ENCODE measurements around the gene FBXL12.

- TF ChIP-seq ZBTB1 (tag by site-specific recombination; IDR thresholded peaks at IDR 0.05) = no peak
- TF ChIP-seq CTCF (tag by site-specific recombination; IDR thresholded peaks at IDR 0.05) = no peak
- no peak for TF ChIP-seq ZNF223 (tag by site-specific recombination; IDR thresholded peaks at IDR 0.05)
- no peak for TF ChIP-seq ZNF645 (tag by site-specific recombination; IDR thresholded peaks at IDR 0.05)
Observed at GRCh38 chr19:9854282-9854846, 35.5 kb upstream of the FBXL12 start.
